ENCODE results near the gene SKAP2. TPM values are rescaled to one million over a fixed set of nuclear protein-coding genes. Genes with fewer than 3 reads are reported as not detected.

SKAP2 gene
- total RNA-seq, 1 experiment from 2014 or later, result 30.7 TPM

GRCh38 chr7:26655781-26656180 lies 208.6 kb downstream of the SKAP2 start (continued):
- TF ChIP-seq TCF7L2 (IDR thresholded peaks at IDR 0.05; ENCODE audit: borderline replicate concordance, extremely low read depth, insufficient read depth, insufficient read length), result no peak
- TF ChIP-seq ZFX (IDR thresholded peaks at IDR 0.05), result no peak
- no peak for TF ChIP-seq SRF (IDR thresholded peaks at IDR 0.05; ENCODE audit: low read depth)
- no peak for TF ChIP-seq ELF1 (IDR thresholded peaks at IDR 0.05; ENCODE audit: borderline replicate concordance, low read depth)
- TF ChIP-seq ZNF274 (IDR thresholded peaks at IDR 0.05; ENCODE audit: low read depth, low read length), result no peak

GRCh38 chr7:26653430-26654399 lies 210.7 kb downstream of the SKAP2 start:
- BruUV-seq (replicated peaks), result no TSS peak
- intact Hi-C loops (cut with micrococcal nuclease), result no loop called here
- H3K9me3 ChIP-seq (ENCODE audit: control insufficient read depth in 1 of 2, insufficient read depth in 1 of 2, low read depth in 1 of 2, low read length in 2 of 2), result no peaks in the 10 kb centered on the region
- no peak overlapping the region for H2AFZ ChIP-seq (ENCODE audit: low read depth, low read length, poor library complexity, severe bottlenecking)
- POLR2A ChIA-PET, result no interaction called here
- no peak overlapping the region for H3K4me2 ChIP-seq (ENCODE audit: low read length)
- H3K79me2 ChIP-seq (ENCODE audit: insufficient read depth, low read length), result no peaks in the 10 kb centered on the region
- no peaks in the 10 kb centered on the region for H4K20me1 ChIP-seq (ENCODE audit: insufficient read depth)
- H3K36me3 ChIP-seq (ENCODE audit: control insufficient read depth in 1 of 2, insufficient read depth in 2 of 2, low read length in 2 of 2), result no peaks in the 10 kb centered on the region
- DNase-seq (ENCODE audit: low read depth, low spot score) (no peak), ATAC-seq (no peak)
- TF ChIP-seq ZFX (IDR thresholded peaks at IDR 0.05) (no peak), CBX3 (IDR thresholded peaks at IDR 0.05; ENCODE audit: low read depth) (no peak), FOSL1 (IDR thresholded peaks at IDR 0.05; ENCODE audit: low read depth) (no peak), SP1 (IDR thresholded peaks at IDR 0.05; ENCODE audit: low read depth) (no peak), ZNF274 (IDR thresholded peaks at IDR 0.05; ENCODE audit: low read depth, low read length) (no peak), CEBPB (IDR thresholded peaks at IDR 0.05; ENCODE audit: low read depth) (no peak), MAX (IDR thresholded peaks at IDR 0.05) (no peak), EZH2phosphoT487 (IDR thresholded peaks at IDR 0.05; ENCODE audit: borderline replicate concordance) (no peak), YY1 (IDR thresholded peaks at IDR 0.05; ENCODE audit: extremely low read depth, insufficient replicate concordance, low read depth, low read length) (no peak), ELF1 (IDR thresholded peaks at IDR 0.05; ENCODE audit: borderline replicate concordance, low read depth) (no peak), JUND (IDR thresholded peaks at IDR 0.05) (no peak)
- H3K9ac ChIP-seq (ENCODE audit: low read length), result no peak overlapping the region
- no peak overlapping the region for H3K4me3 ChIP-seq (replicated peaks in 1 of 2; ENCODE audit: low read depth in 1 of 2, low read length in 2 of 2)
- H3K27ac ChIP-seq (ENCODE audit: low read depth, low read length), result no peak overlapping the region
- 0 out of 2 replicates have a peak, but pooled peaks cover 4% of the 10 kb centered on the region for H3K27me3 ChIP-seq (ENCODE audit: insufficient read depth, low read length)
- CTCF ChIA-PET, result no interaction called here
- RAD21 ChIA-PET (ENCODE audit: low non-redundant PET in 1 of 2, low total read pairs in 2 of 2, uncharacterized antibody in 2 of 2, unreplicated experiment in 2 of 2), result no interaction called here
- H3K9me2 ChIP-seq (ENCODE audit: insufficient read depth), result no peaks in the 10 kb centered on the region
- H3K4me1 ChIP-seq (ENCODE audit: control insufficient read depth in 1 of 2, insufficient read depth in 2 of 2, low read length in 2 of 2), result peaks cover 4 to 10% of the 10 kb centered on the region in 2 experiments; a peak in 3 of 4 replicates
